HG03469 (cell line): ENCODE results near the gene ATP8B4.
"Not testable (repeated sequence)": the region's sequence is repeated elsewhere in the genome, so short reads cannot be mapped to it uniquely, and the experiment has no call there.

ENCODE experiments used
- ATAC-seq: cut with Tn5 transposase; IDR thresholded peaks from one replicate; pipeline ENCODE4 v1.9.1; 2021; ENCODE audit warnings: mild to moderate bottlenecking, moderate library complexity, moderate number of reproducible peaks; ENCODE audit not compliant: unreplicated experiment

The ATP8B4 gene

GRCh38 chr15:50138391-50138790 is 19.4 kb upstream of the ATP8B4 start:
- no peak for ATAC-seq

- ATAC-seq = no peak
Measured at GRCh38 chr15:50137893-50138292, 18.9 kb upstream of the ATP8B4 start.

- no peak for ATAC-seq
Measured at GRCh38 chr15:50137330-50137761, 18.3 kb upstream of the ATP8B4 start.

- peak; percentile 45 for ATAC-seq
Measured at GRCh38 chr15:50135031-50135551, 16.1 kb upstream of the ATP8B4 start.

GRCh38 chr15:50134524-50135024 is 15.5 kb upstream of the ATP8B4 start:
- peak; percentile 77 for ATAC-seq

- not testable (repeated sequence) for ATAC-seq
Measured at GRCh38 chr15:50132251-50132984, 13.4 kb upstream of the ATP8B4 start.

- no peak for ATAC-seq
Measured at GRCh38 chr15:50131617-50132016, 12.6 kb upstream of the ATP8B4 start.

GRCh38 chr15:50128266-50128665 is 9.2 kb upstream of the ATP8B4 start:
- no peak for ATAC-seq

GRCh38 chr15:50127255-50127777 is 8.3 kb upstream of the ATP8B4 start:
- ATAC-seq = no peak

GRCh38 chr15:50126072-50126471 is 7.0 kb upstream of the ATP8B4 start:
- no peak for ATAC-seq

GRCh38 chr15:50124631-50125030 is 5.6 kb upstream of the ATP8B4 start:
- ATAC-seq = no peak

- no peak for ATAC-seq
Measured at GRCh38 chr15:50123861-50124557, 5.0 kb upstream of the ATP8B4 start.

- no peak for ATAC-seq
Measured at GRCh38 chr15:50120729-50121128, 1.7 kb upstream of the ATP8B4 start.

GRCh38 chr15:50117431-50118027 is 1.5 kb downstream of the ATP8B4 start:
- no peak for ATAC-seq

GRCh38 chr15:50116477-50116876 is 2.6 kb downstream of the ATP8B4 start:
- no peak for ATAC-seq

- ATAC-seq = no peak
Measured at GRCh38 chr15:50113992-50114780, 4.8 kb downstream of the ATP8B4 start.

GRCh38 chr15:50113187-50113505 is 5.9 kb downstream of the ATP8B4 start:
- no peak for ATAC-seq

- no peak for ATAC-seq
Measured at GRCh38 chr15:50112488-50113186, 6.4 kb downstream of the ATP8B4 start.

GRCh38 chr15:50110285-50110684 is 8.7 kb downstream of the ATP8B4 start:
- ATAC-seq = no peak
